Neuronal stem cell (in vitro differentiated cells): ENCODE data around the gene MED12L.
A peak's percentile ranks its signal among the peaks of the same experiment; 100 is the strongest.

Experiments
- DNase-seq: peaks from one replicate; pipeline ENCODE4 v3.0.0-alpha.2; 2013; ENCODE audit warnings: low spot score
- H2AFZ ChIP-seq: one replicate; pipeline ENCODE4 v1.6.1; 2013; ENCODE audit warnings: mild to moderate bottlenecking, low read length, inconsistent platforms
- H2AK5ac ChIP-seq: 2 replicates; pipeline ENCODE4 v1.6.1; 2013; ENCODE audit warnings: low read depth, mild to moderate bottlenecking, inconsistent platforms, low read length, moderate library complexity, mixed read lengths
- H2BK120ac ChIP-seq: 2 replicates; pipeline ENCODE4 v1.6.1; 2013; ENCODE audit warnings: low read depth, mild to moderate bottlenecking, inconsistent platforms, low read length, moderate library complexity, mixed read lengths
- H2BK12ac ChIP-seq: one replicate; pipeline ENCODE4 v1.6.1; 2013; ENCODE audit warnings: low read length, inconsistent platforms
- H2BK15ac ChIP-seq: 2 replicates; pipeline ENCODE4 v1.6.1; 2013; ENCODE audit warnings: mild to moderate bottlenecking, low read length, inconsistent platforms, mixed read lengths
- H2BK5ac ChIP-seq: one replicate; pipeline ENCODE4 v1.6.1; 2013; ENCODE audit warnings: inconsistent platforms, mild to moderate bottlenecking, low read length, moderate library complexity
- H3K14ac ChIP-seq: one replicate; pipeline ENCODE4 v1.6.1; 2013; ENCODE audit warnings: low read length, inconsistent platforms
- H3K18ac ChIP-seq: 2 replicates; pipeline ENCODE4 v1.6.1; 2013; ENCODE audit warnings: low read length, inconsistent platforms
- H3K23ac ChIP-seq: 2 replicates; pipeline ENCODE4 v1.6.1; 2013; ENCODE audit warnings: low read depth, mild to moderate bottlenecking, mixed read lengths, low read length, inconsistent platforms; ENCODE audit not compliant: poor library complexity
- H3K27ac ChIP-seq: replicated peaks from 3 replicates; pipeline ENCODE4 v1.5.1; 2013; ENCODE audit warnings: low read length, inconsistent platforms
- H3K27me3 ChIP-seq, 3 experiments: 2 replicates each; pipeline ENCODE4 v1.6.1; 2013; ENCODE audit warnings: low read length in 3 of 3, mild to moderate bottlenecking in 2 of 3, inconsistent platforms in 1 of 3, low read depth in 1 of 3, mixed read lengths in 1 of 3, moderate library complexity in 1 of 3; ENCODE audit not compliant: control insufficient read depth in 3 of 3, insufficient read depth in 3 of 3
- H3K36me3 ChIP-seq, 2 donors: replicated peaks in 1 of 2; 2 replicates each; pipeline ENCODE4 v1.6.1; 2013; ENCODE audit warnings: low read length in 2 of 2; ENCODE audit not compliant: control insufficient read depth in 2 of 2, insufficient read depth in 2 of 2
- H3K4ac ChIP-seq: 2 replicates; pipeline ENCODE4 v1.6.1; 2013; ENCODE audit warnings: inconsistent platforms, mild to moderate bottlenecking, low read length, moderate library complexity
- H3K4me1 ChIP-seq, 2 donors: 1 replicate in 1 of 2; 2 replicates in 1 of 2; pipeline ENCODE4 v1.6.1; 2013; ENCODE audit warnings: low read length in 2 of 2, low read depth in 1 of 2; ENCODE audit not compliant: control insufficient read depth in 2 of 2, insufficient read depth in 1 of 2
- H3K4me2 ChIP-seq: one replicate; pipeline ENCODE4 v1.6.1; 2013; ENCODE audit warnings: mild to moderate bottlenecking, low read length, inconsistent platforms; ENCODE audit not compliant: insufficient read depth, poor library complexity, severe bottlenecking
- H3K4me3 ChIP-seq, 2 donors: 2 replicates each; pipeline ENCODE4 v1.5.1; 2013; ENCODE audit warnings: low read length in 2 of 2, mild to moderate bottlenecking in 2 of 2, inconsistent platforms in 1 of 2, moderate library complexity in 1 of 2
- H3K79me1 ChIP-seq: one replicate; pipeline ENCODE4 v1.6.1; 2013; ENCODE audit warnings: low read depth, mild to moderate bottlenecking, inconsistent platforms, low read length, moderate library complexity
- H3K9ac ChIP-seq: one replicate; pipeline ENCODE4 v1.6.1; 2013; ENCODE audit warnings: mild to moderate bottlenecking, low read depth, low read length, inconsistent platforms; ENCODE audit not compliant: poor library complexity
- H3K9me3 ChIP-seq, 2 donors: replicated peaks in 1 of 2; 2 replicates each; pipeline versions ENCODE3 to v1.6.1; 2013; ENCODE audit warnings: low read length in 2 of 2, mild to moderate bottlenecking in 2 of 2, inconsistent platforms in 1 of 2, low read depth in 1 of 2, mixed read lengths in 1 of 2, moderate library complexity in 1 of 2; ENCODE audit not compliant: control insufficient read depth in 2 of 2, insufficient read depth in 1 of 2
- H4K8ac ChIP-seq: one replicate; pipeline ENCODE4 v1.6.1; 2013; ENCODE audit warnings: low read depth, mild to moderate bottlenecking, inconsistent platforms, low read length, moderate library complexity
- H4K91ac ChIP-seq: one replicate; pipeline ENCODE4 v1.6.1; 2013; ENCODE audit warnings: low read length, low read depth, mild to moderate bottlenecking, inconsistent platforms; ENCODE audit not compliant: poor library complexity
- WGBS, 2 donors: extraction: QIAGEN DNeasy Blood & Tissue Kit; methylation state at CpG; one replicate each; pipeline ENCODE4 v1.1.7; 2013; ENCODE audit warnings: missing lambda C conversion rate in 2 of 2, mixed read lengths in 1 of 2; ENCODE audit not compliant: insufficient read length in 2 of 2, insufficient replicate concordance in 1 of 2; ENCODE audit errors: extremely low coverage in 2 of 2; 5-methylcytosine and 5-hydroxymethylcytosine counted together

Gene MED12L

GRCh38 chr3:151133917-151134450 lies 48.5 kb downstream of the MED12L start:
- no peak overlapping the region for H3K4me2 ChIP-seq
- peaks cover 0 to 3% of the 10 kb centered on the region in 2 donors for H3K9me3 ChIP-seq
- no peaks in the 10 kb centered on the region for H3K27me3 ChIP-seq
- H3K14ac ChIP-seq: no peak overlapping the region
- WGBS, 2 donors: no CpG with 5 or more reads among the region's 8 CpGs
- no peak overlapping the region for H4K91ac ChIP-seq
- H3K27ac ChIP-seq: no peak overlapping the region
- peaks cover 0 to 2% of the 10 kb centered on the region in 2 donors for H3K4me1 ChIP-seq
- no peak overlapping the region for H2BK5ac ChIP-seq
- no peak overlapping the region for H4K8ac ChIP-seq
- H3K18ac ChIP-seq: no peak overlapping the region
- H2BK15ac ChIP-seq: no peak overlapping the region
- no peak overlapping the region for H2BK12ac ChIP-seq
- no peak overlapping the region for H2AFZ ChIP-seq
- no peaks in the 10 kb centered on the region for H3K79me1 ChIP-seq
- H3K9ac ChIP-seq: no peak overlapping the region
- no peak for DNase-seq
- no peak overlapping the region for H2AK5ac ChIP-seq
- no peak overlapping the region for H3K23ac ChIP-seq
- no peak overlapping the region for H2BK120ac ChIP-seq
- peaks cover 0 to 8% of the 10 kb centered on the region in 2 donors for H3K36me3 ChIP-seq
- no peak overlapping the region for H3K4ac ChIP-seq
- H3K4me3 ChIP-seq: no peak overlapping the region

- Histone ChIP-seq H3K9me3 (peaks cover 2 to 3% of the 10 kb centered on the region in 2 donors), H3K27me3 (no peaks in the 10 kb centered on the region), H2AK5ac (no peak overlapping the region), H2BK120ac (no peak overlapping the region), H3K27ac (no peak overlapping the region), H3K9ac (no peak overlapping the region), H2AFZ (no peak overlapping the region), H3K4me1 (peaks cover 0 to 2% of the 10 kb centered on the region in 2 donors), H3K14ac (no peak overlapping the region), H3K36me3 (peaks cover 0 to 2% of the 10 kb centered on the region in 2 donors), H3K4me3 (no peak overlapping the region), H3K23ac (no peak overlapping the region), H3K4ac (no peak overlapping the region), H4K91ac (no peak overlapping the region), H3K4me2 (no peak overlapping the region), H2BK15ac (no peak overlapping the region), H3K79me1 (no peaks in the 10 kb centered on the region), H4K8ac (peak overlapping the region; percentile 97), H2BK5ac (no peak overlapping the region), H3K18ac (no peak overlapping the region), H2BK12ac (peak overlapping the region; percentile 14)
- no CpG with 5 or more reads among the region's 5 CpGs for WGBS, 2 donors
- no peak for DNase-seq
Observed at GRCh38 chr3:151135541-151136337, 50.3 kb downstream of the MED12L start.

DNA sequence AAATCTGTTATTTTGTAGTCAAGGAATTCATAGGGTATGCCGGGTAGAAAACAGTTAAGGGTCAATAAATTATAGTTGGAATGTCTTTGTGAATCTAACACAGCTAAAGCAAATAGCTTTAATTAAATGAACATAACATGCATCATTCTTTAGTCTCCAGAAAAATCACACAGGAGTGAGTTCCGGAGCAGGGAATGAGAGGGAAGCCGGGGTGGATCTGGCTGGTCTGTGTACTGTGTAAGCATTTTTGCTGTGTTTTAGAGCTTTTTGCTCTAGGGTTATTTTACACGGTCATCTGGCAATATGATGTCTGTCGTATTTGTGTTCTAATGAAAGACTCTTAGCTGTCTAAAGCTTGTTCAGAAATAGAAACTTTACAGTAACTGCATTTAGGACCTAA lies 57.5 kb downstream of the MED12L start:
- H3K4me1 ChIP-seq: peaks cover 0 to 3% of the 10 kb centered on the region in 2 donors
- no peak overlapping the region for H3K27ac ChIP-seq
- H3K9me3 ChIP-seq: peaks cover 0 to 2% of the 10 kb centered on the region in 2 donors
- no peak overlapping the region for H2AFZ ChIP-seq
- H3K14ac ChIP-seq: no peak overlapping the region
- H4K91ac ChIP-seq: no peak overlapping the region
- H3K79me1 ChIP-seq: no peaks in the 10 kb centered on the region
- H2BK5ac ChIP-seq: no peak overlapping the region
- H2AK5ac ChIP-seq: no peak overlapping the region
- no peaks in the 10 kb centered on the region for H3K27me3 ChIP-seq
- no peak overlapping the region for H3K4me3 ChIP-seq
- no peak overlapping the region for H2BK15ac ChIP-seq
- no peak overlapping the region for H3K18ac ChIP-seq
- no peaks in the 10 kb centered on the region for H3K36me3 ChIP-seq
- H4K8ac ChIP-seq: no peak overlapping the region
- H3K4me2 ChIP-seq: no peak overlapping the region
- H2BK12ac ChIP-seq: no peak overlapping the region
- H3K4ac ChIP-seq: no peak overlapping the region
- H3K9ac ChIP-seq: no peak overlapping the region
- no peak overlapping the region for H3K23ac ChIP-seq
- DNase-seq: no peak
- no peak overlapping the region for H2BK120ac ChIP-seq
- WGBS, 2 donors: no CpG with 5 or more reads among the region's 5 CpGs

DNA sequence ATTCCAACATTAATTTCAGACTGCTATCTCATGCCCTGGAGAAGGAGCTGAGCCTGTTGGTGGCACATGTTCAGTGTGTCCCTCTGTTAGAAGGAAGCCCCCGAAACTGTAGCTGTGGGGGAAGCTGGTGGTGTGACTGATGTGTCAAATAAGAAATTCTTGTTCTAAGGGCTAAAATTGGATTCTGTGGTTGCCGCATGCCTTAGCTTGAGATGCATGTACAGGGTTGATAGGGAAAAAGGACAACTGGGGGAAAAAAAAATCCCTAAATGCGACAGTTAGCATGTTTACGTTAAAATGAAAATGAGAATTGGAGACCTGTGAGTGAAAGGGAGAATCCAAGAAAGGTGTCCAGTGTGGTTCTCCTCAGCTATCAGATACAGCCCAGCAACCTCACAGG lies 58.6 kb downstream of the MED12L start:
- Histone ChIP-seq H3K9me3 (peaks cover 0 to 2% of the 10 kb centered on the region in 2 donors), H3K4ac (no peak overlapping the region), H3K9ac (no peak overlapping the region), H3K79me1 (no peaks in the 10 kb centered on the region), H2BK120ac (no peak overlapping the region), H2AFZ (no peak overlapping the region), H2BK12ac (no peak overlapping the region), H4K8ac (no peak overlapping the region), H3K27ac (no peak overlapping the region), H2BK5ac (no peak overlapping the region), H3K27me3 (no peaks in the 10 kb centered on the region), H4K91ac (no peak overlapping the region), H2BK15ac (no peak overlapping the region), H3K4me1 (peaks cover 0 to 3% of the 10 kb centered on the region in 2 donors), H3K23ac (no peak overlapping the region), H3K14ac (no peak overlapping the region), H3K18ac (no peak overlapping the region), H3K4me3 (no peak overlapping the region), H3K4me2 (no peak overlapping the region), H3K36me3 (no peaks in the 10 kb centered on the region), H2AK5ac (no peak overlapping the region)
- no CpG with 5 or more reads among the region's 4 CpGs for whole genome bisulfite sequencing, 2 donors
- DNase-seq: no peak
